Thoracic aorta (tissue), 2 donors: ENCODE measurements around the gene TMEM260. TPM values are rescaled to one million over a fixed set of nuclear protein-coding genes. Genes with fewer than 3 reads are reported as not detected.
A peak's percentile ranks its signal among the peaks of the same experiment; 100 is the strongest.

Source experiments
- ATAC-seq: fragments of 150-250 bp; one replicate; pipeline ENCODE4 v1.8.0; 2017; ENCODE audit warnings: low read depth; ENCODE audit not compliant: insufficient number of reproducible peaks, low FRiP score
- DNase-seq: peaks from one replicate; pipeline ENCODE4 v3.0.0-alpha.2; 2020; ENCODE audit warnings: low spot score
- H3K27ac ChIP-seq, 2 donors: fragments of 200-600 bp; sonication (generic); 1 replicate in 1 of 2; 2 replicates in 1 of 2; pipeline ENCODE4 v1.5.1; 2016; ENCODE audit warnings: mild to moderate bottlenecking in 2 of 2, moderate library complexity in 2 of 2
- H3K27me3 ChIP-seq: fragments of 200-600 bp; sonication (generic); replicated peaks from 2 replicates; pipeline ENCODE4 v1.6.0; 2016; ENCODE audit warnings: mild to moderate bottlenecking; ENCODE audit not compliant: insufficient read depth
- H3K36me3 ChIP-seq: fragments of 200-600 bp; sonication (generic); one replicate; pipeline ENCODE4 v1.5.1; 2016
- H3K4me1 ChIP-seq, 2 donors: fragments of 200-600 bp; sonication (generic); 1 replicate in 1 of 2; 2 replicates in 1 of 2; pipeline versions ENCODE4 v1.5.1 to v1.6.0; 2016; ENCODE audit warnings: low read depth in 2 of 2, mild to moderate bottlenecking in 1 of 2; ENCODE audit not compliant: control insufficient read depth in 1 of 2
- H3K4me3 ChIP-seq: fragments of 200-600 bp; sonication (generic); 2 replicates; pipeline ENCODE4 v1.5.1; 2016; ENCODE audit warnings: mild to moderate bottlenecking
- H3K9me3 ChIP-seq: fragments of 200-600 bp; sonication (generic); 2 replicates; pipeline ENCODE4 v1.5.1; 2016
- CTCF ChIP-seq: fragments of 200-600 bp; sonication (generic); IDR thresholded peaks from one replicate; pipeline ENCODE4 v1.5.1; 2019; ENCODE audit warnings: antibody characterized with exemption
- total RNA-seq, 2 donors: library from RNA; depleted of rRNA; stranded (reverse); fragments of >200 nt; gene quantifications; one replicate each; pipeline versions ENCODE4 v1.1.0 to v1.2.3, GENCODE V29; 2016

TMEM260 gene
- total RNA-seq, 2 donors from 2014 or later, result 39.9 to 44.7 TPM

GRCh38 chr14:56581041-56581727 is 1.6 kb downstream of the TMEM260 start:
- TF ChIP-seq CTCF, result no peak
- peak overlapping the region; percentile 92 for H3K4me3 ChIP-seq
- H3K27me3 ChIP-seq, result no peaks in the 10 kb centered on the region
- H3K27ac ChIP-seq, result no peak overlapping the region
- ATAC-seq (no peak), DNase-seq (no peak)
- H3K4me1 ChIP-seq, result peaks cover 10 to 24% of the 10 kb centered on the region in 2 donors
- H3K9me3 ChIP-seq, result no peaks in the 10 kb centered on the region
- peaks cover under 1% of the 10 kb centered on the region for H3K36me3 ChIP-seq

DNA sequence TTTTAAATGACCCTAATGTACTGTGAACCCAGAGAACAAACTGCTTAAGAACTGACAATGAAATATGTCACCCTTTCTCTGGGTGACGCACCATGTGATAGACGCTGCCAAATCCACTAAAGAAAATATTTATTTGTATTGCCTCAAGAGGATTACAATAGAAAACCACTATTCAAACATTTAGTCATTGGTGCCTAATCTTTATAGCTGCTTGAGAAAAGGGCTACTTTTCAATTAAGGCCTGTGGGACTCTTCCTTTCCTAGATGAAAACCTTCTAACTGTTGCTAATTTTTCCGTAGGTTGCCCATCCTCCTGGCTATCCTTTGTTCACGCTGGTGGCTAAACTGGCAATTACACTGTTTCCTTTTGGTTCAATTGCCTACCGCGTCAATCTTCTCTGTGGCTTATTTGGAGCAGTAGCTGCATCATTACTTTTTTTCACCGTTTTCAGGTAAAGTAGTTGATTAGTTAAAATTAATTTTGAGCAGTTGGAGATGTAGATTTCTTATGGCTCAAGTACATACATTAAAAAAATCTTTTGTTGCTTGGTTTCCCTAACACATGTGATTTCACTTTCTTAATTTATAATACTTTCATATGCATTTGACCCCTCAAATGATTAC is 6.0 kb downstream of the TMEM260 start:
- no peaks in the 10 kb centered on the region for H3K9me3 ChIP-seq
- H3K4me1 ChIP-seq, result peaks cover 8 to 21% of the 10 kb centered on the region in 2 donors
- H3K27me3 ChIP-seq, result no peaks in the 10 kb centered on the region
- DNase-seq, result no peak
- H3K27ac ChIP-seq, result no peak overlapping the region
- H3K36me3 ChIP-seq, result peaks cover 2% of the 10 kb centered on the region
- no peak overlapping the region for H3K4me3 ChIP-seq
- ATAC-seq, result no peak
- TF ChIP-seq CTCF, result no peak

DNA sequence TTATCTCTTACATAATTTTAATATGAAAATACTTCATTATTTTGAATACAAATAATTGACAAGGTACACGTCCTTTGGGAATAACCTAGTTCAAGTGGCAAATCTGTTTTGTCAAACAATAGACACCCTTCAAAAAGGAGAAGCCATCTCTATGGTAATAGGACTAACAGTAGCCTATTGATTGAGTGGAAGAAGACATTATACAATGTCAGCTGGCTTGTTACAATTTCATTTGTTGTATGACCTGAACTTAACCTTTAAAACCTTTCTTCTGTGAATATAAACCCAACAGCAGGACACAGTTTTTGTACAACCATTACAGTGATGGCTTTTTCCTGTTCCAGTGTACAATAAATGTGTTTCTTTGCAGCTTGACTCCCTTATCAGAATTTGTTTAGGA is 8.1 kb downstream of the TMEM260 start:
- H3K9me3 ChIP-seq, result no peaks in the 10 kb centered on the region
- ATAC-seq (no peak), DNase-seq (no peak)
- no peak overlapping the region for H3K27ac ChIP-seq
- H3K4me3 ChIP-seq, result no peak overlapping the region
- TF ChIP-seq CTCF, result no peak
- peaks cover 2% of the 10 kb centered on the region for H3K36me3 ChIP-seq
- H3K4me1 ChIP-seq, result no peaks in the 10 kb centered on the region
- no peaks in the 10 kb centered on the region for H3K27me3 ChIP-seq

GRCh38 chr14:56590535-56590960 is 10.9 kb downstream of the TMEM260 start:
- TF ChIP-seq CTCF, result no peak
- Histone ChIP-seq H3K4me1 (no peaks in the 10 kb centered on the region), H3K27ac (no peak overlapping the region), H3K27me3 (no peaks in the 10 kb centered on the region), H3K9me3 (no peaks in the 10 kb centered on the region), H3K36me3 (peaks cover 2% of the 10 kb centered on the region), H3K4me3 (no peak overlapping the region)
- ATAC-seq (no peak), DNase-seq (no peak)

DNA sequence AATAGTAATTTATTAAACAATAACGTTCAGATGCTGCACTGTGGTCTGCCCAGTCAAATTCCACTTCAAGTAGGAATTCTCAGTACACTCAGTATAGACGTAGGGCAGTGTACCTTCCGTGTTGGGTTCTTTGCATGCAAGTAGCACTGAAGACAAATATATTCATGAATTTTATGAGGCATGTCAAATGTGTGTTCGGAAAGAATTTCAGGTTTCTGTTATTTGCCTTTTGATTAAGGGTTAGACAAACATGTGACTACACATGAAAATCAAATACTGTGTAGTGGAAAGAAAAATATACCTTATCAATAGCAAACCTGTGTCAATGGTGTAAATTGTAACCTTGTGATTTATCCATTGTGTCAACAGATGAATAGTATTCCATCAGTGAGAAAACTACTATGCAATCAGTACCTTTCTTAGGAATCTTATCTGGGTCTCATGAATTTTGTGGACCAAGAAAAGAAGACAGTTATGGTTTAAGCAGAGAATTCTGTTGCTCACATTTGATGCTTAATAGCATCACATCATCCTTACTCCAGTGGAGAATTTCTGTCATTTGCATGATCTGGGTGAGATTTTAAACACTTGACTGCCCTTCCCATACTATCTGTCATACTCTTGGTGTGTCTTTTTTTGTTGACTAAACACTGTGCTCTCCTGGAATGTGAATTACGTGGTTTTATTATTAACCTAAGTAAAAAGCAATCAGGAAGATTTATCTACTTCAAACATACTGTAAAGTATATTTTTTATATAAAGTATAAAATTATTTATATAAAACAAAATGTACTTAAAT is 13.3 kb downstream of the TMEM260 start:
- no peak for DNase-seq
- no peak for TF ChIP-seq CTCF
- H3K27me3 ChIP-seq, result no peaks in the 10 kb centered on the region
- no peaks in the 10 kb centered on the region for H3K9me3 ChIP-seq
- H3K4me3 ChIP-seq, result no peak overlapping the region
- no peak for ATAC-seq
- no peaks in the 10 kb centered on the region for H3K36me3 ChIP-seq
- no peaks in the 10 kb centered on the region for H3K4me1 ChIP-seq
- no peak overlapping the region for H3K27ac ChIP-seq
